Stimulated activated CD8-positive, alpha-beta memory T cell treated with anti-CD3 and anti-CD28 coated beads, Interleukin-2, amount 100 ng/mL, for 48 hours (primary cell): Measurements from ENCODE around the gene TCTA.

ENCODE experiments used
- DNase-seq, 2 donors: peaks; one replicate each; pipeline ENCODE4 v3.0.0-alpha.2; 2020; ENCODE audit warnings: low read depth in 2 of 2

Gene TCTA

GRCh38 chr3:49410846-49411534 lies 1.2 kb upstream of the TCTA start:
- no peak for DNase-seq

GRCh38 chr3:49411535-49411967 lies 672 bp upstream of the TCTA start:
- DNase-seq = peak; percentile 29 to 48

GRCh38 chr3:49412632-49413337 lies 562 bp downstream of the TCTA start:
- no peak for DNase-seq

- DNase-seq = no peak
Measured at GRCh38 chr3:49413338-49413734, 1.1 kb downstream of the TCTA start.

DNA sequence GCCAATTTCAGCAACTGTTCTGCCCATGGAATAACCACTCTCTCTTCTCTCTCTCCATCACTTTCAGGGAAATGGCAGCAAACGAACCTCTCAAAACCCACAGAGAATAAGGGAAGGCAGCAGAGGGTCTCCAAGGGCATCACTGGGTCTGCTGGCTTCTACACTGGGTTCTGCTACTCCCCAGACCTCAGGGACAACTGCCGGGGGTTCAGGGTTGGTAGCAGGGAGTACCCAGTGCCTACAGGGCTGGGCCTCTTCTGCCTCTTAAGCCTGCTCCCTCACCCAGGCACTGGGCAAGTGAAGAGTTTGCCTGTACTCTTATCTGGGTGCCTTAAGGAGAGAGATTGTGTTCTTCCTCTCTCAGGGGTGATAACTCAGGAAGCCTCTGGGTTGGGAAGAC lies 2.5 kb downstream of the TCTA start:
- no peak for DNase-seq

DNA sequence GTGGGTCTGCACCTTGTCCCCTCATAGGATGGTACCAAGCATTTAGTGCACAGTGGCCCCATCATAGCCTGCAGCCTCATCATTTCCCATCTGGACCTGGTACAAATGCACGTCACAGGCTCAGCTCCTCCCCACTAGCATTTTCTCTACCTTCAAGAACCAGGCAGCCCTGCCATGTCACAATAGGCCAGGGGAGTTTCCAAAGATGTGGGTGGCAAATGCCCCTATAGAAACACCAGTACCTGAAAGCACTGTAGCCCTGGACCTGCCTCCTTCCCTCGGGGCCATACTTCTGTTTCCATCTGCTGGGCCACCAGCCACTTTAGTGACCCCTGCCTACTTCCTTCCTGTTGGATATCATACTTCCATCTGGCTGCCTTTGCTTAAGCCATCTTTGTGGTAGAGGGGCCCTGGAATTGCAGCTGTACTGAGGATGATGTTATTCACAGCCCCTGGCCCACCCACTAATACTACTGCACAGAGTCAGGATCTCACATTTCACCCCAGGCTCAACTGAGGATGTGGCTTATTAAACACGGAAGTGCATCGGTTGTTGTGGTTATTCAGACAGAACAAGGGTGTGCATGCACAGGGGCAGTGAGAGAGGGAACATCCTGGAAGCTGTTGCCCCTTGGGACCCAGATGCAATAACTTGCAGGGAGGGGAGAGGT lies 3.8 kb downstream of the TCTA start:
- DNase-seq = peak in 1 of 2 donors; percentile 44

GRCh38 chr3:49416867-49417266 lies 4.6 kb downstream of the TCTA start:
- no peak for DNase-seq

DNA sequence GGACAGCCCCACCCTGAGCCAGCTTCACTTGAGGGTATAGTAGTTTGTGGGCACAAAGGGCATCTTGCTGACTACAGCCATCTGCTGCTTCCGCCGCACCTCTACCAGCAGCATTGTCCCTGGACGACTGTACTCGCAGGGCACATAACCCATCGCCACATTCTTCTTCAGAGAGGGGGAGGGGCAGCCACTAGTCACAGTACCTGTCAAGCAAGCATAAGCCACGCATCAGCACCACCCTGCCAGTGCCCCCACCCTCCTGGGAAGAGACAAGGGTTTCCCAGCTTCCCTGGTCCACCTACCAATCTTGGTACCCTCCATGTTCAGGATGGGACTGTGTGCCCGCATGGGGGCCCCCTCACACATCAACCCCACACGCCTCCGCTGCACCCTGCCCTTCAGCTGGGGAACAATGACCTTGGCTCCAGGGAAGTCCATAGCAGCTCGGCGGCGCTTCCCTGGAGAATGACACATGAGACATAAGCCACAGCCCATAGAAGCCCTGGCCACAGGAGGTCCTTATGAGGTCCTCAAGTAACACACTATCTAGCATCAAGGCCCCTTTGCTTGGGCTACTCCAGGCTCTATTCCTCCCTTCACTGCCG lies 5.4 kb downstream of the TCTA start:
- no peak for DNase-seq

GRCh38 chr3:49421890-49422378 lies 9.7 kb downstream of the TCTA start:
- DNase-seq = no peak

GRCh38 chr3:49422379-49423248 lies 10.4 kb downstream of the TCTA start, which contains the start of gene AMT:
AMT (minus strand) TSS chr3:49422473; CDS start chr3:49422450, 23 bp downstream.
- DNase-seq = no peak

GRCh38 chr3:49424816-49425215 lies 12.6 kb downstream of the TCTA start:
- no peak for DNase-seq

GRCh38 chr3:49427586-49427985 lies 15.4 kb downstream of the TCTA start:
- no peak for DNase-seq

DNA sequence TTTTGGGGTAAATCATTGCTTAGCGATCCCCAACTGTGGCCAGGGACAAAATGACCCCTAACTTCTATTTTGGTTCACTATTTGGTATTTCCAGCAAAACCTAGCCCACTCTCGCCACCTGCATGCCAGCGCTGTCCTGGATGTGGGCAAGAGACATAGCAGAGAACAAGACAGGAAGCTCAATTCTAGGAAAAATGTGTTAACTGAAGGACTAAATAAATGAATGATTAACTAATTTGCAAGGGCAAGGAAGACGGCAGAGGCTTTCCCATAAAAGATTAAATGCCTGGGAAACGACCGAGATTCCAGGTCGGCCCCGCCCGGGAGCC lies 16.5 kb downstream of the TCTA start:
- DNase-seq = no peak

DNA sequence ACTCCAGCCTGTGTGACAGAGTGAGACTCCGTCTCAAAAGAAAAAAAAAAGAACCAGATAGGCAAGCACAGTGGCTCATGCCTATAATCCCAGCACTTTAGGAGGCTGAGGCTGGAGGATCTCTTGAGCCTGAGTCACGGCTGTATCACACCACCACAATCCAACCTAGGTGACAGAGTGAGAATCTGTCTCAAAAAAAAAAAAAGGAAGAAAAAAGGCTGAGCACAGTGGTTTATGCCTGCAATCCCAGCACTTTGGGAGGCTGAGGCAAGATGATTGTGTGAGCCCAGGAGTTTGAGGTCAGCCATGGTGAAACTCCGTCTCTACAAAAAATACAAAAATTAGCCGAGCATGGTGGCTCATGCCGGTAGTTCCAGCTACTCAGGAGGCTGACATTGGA lies 22.5 kb downstream of the TCTA start:
- DNase-seq = no peak

- DNase-seq = no peak
Measured at GRCh38 chr3:49445391-49445790, 33.2 kb downstream of the TCTA start.

DNA sequence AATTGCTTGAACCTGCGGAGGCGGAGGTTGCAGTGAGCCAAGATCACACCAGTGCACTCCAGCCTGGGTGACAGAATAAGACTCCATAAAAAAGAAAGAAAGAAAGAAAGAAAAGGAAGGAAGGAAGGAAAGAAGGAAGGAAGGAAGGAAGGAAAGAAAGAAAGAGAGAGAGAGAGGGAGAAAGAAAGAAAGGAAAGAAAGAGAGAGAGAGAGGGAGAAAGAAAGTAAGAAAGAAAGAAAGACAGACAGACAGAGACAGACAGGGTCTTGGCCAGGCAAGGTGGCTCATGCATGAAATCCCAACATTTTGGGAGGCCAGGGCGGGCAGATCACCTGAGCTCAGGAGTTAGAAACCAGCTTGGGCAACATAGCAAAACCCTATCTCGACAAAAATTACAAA lies 41.4 kb downstream of the TCTA start:
- no peak for DNase-seq

DNA sequence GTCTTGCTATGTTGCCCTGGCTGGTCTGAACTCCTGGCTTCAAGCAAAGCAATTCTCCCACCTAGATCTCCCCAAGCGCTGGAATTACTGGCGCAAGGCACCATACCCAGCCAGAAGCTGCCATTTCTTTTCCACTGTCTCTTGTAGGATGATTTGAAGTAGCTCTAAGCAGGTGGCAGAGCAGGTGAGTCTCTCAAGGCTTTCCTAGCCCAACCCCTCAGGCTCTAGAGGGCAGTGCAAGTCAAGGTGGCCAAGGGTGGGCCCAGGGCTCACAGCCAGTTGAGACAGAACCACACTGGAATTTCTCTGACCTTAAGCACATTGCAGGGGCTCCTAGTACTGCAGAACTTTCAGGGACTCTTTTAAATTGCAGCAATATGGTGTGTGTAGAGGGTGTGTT lies 42.2 kb downstream of the TCTA start:
- no peak for DNase-seq

DNA sequence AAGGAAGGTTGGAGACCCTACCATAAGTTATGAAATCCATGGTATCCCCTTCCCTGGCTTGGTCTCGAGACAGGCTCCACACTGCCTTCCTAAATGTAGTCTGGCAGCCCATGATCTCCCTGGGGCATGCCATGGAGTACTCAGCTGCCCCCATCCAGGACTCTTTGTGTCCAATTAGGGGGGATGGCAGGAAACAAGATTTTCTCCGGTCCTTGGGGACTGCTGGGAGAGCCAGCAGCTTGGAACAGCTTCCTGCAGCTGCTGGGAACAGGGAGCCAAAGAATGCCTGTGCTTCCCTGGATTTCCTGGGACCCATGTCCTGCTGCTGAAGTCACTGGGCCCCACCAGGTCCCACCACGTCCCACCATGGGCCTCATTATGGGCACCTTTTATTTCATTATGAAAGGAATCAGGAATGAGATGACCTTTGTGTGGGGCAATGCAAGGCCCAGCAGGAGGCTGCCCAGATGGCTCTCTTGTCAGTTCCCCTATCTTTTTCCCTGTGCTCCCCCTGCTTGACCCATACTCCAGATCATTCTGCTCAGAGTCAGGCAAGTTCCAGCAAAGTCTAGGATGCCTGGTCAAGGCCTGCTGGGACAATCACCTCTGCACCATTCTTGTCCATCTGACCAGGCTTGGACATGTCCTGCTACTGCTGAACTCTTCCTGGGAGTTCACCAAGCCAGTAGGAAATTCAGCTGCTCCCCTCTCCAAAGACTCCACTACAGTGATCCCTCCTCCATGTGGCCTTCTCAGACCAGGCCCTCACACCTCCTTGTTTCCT lies 42.9 kb downstream of the TCTA start:
- DNase-seq = no peak

GRCh38 chr3:49456466-49456865 lies 44.2 kb downstream of the TCTA start:
- DNase-seq = no peak

DNA sequence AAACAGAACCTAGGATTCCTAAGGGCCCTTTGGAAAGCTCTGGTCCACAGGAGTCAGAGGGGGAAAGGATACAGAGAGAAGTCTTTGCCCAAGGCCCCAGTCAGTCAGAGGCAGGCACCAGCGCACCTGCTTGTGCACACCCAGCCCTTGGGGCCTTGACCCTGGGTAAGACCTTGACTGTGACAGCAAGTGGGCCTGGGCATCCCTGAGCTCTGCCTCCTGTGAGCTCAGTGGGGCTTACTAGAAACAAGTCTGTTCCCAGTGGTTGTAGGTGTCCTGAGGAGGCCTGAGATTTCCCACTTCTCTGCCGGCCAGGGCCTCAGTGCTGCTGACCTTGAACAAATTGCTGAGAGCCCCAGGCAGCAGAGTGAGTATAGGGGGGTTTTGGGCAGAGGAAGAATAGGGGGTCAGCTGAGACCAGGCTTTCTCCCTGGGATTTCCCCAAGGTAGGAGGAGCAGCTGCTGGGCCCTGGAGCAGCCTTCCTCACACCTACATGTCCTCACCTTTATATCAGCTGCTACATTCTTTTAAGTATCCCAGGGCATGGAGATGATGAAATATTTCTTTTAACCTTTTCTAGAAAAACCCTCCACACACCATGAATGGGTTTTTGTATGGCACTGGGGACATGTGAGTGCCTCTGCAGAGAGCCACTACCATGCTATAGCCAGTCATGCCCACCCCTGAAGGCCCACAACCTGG lies 48.1 kb downstream of the TCTA start:
- DNase-seq = no peak
